ENCODE measurements around the gene KANSL3.
"Not testable (repeated sequence)": the region's sequence is repeated elsewhere in the genome, so short reads cannot be mapped to it uniquely, and the experiment has no call there.

The KANSL3 gene

GRCh38 chr2:96602330-96602823 is 35.7 kb downstream of the KANSL3 start:
- no peak for DNase-seq

GRCh38 chr2:96601382-96602292 is 36.5 kb downstream of the KANSL3 start:
- no peak for DNase-seq

GRCh38 chr2:96599941-96600340 is 38.2 kb downstream of the KANSL3 start:
- DNase-seq = no peak

- no peak for DNase-seq
These were observed 41.5 kb downstream of the KANSL3 start for GRCh38 chr2:96596596-96596995.

GRCh38 chr2:96594691-96595152 is 43.4 kb downstream of the KANSL3 start:
- no peak for DNase-seq

- DNase-seq = no peak
These were observed 43.8 kb downstream of the KANSL3 start for GRCh38 chr2:96594282-96594681.

GRCh38 chr2:96591494-96591893 is 46.6 kb downstream of the KANSL3 start:
- no peak for DNase-seq

GRCh38 chr2:96591054-96591453 is 47.1 kb downstream of the KANSL3 start:
- no peak for DNase-seq

GRCh38 chr2:96587843-96588242 is 50.3 kb downstream of the KANSL3 start:
- no peak for DNase-seq

GRCh38 chr2:96584017-96584416 is 54.1 kb downstream of the KANSL3 start:
- DNase-seq = no peak

GRCh38 chr2:96580771-96581170 is 57.3 kb downstream of the KANSL3 start:
- no peak for DNase-seq

GRCh38 chr2:96579422-96579821 is 58.7 kb downstream of the KANSL3 start:
- no peak for DNase-seq

GRCh38 chr2:96578731-96579130 is 59.4 kb downstream of the KANSL3 start:
- DNase-seq = no peak

GRCh38 chr2:96577501-96577900 is 60.6 kb downstream of the KANSL3 start:
- no peak for DNase-seq

- no peak for DNase-seq
These were observed 62.2 kb downstream of the KANSL3 start for GRCh38 chr2:96575785-96576456.

- DNase-seq = no peak
These were observed 63.7 kb downstream of the KANSL3 start for GRCh38 chr2:96574364-96574763.

GRCh38 chr2:96568094-96568493 is 70.0 kb downstream of the KANSL3 start:
- DNase-seq = no peak

- no peak for DNase-seq
These were observed 73.0 kb downstream of the KANSL3 start for GRCh38 chr2:96565111-96565510.

GRCh38 chr2:96564563-96564962 is 73.5 kb downstream of the KANSL3 start:
- DNase-seq = no peak

- no peak for DNase-seq
These were observed 74.1 kb downstream of the KANSL3 start for GRCh38 chr2:96564026-96564425.

GRCh38 chr2:96558485-96558884 is 79.6 kb downstream of the KANSL3 start:
- DNase-seq = no peak

GRCh38 chr2:96558061-96558460 is 80.1 kb downstream of the KANSL3 start:
- DNase-seq = no peak

- not testable (repeated sequence) for DNase-seq
These were observed 80.7 kb downstream of the KANSL3 start for GRCh38 chr2:96557421-96557820.
